NCI-H460 (cell line): ENCODE measurements around the gene CYP1B1. TPM values are rescaled to one million over a fixed set of nuclear protein-coding genes. Genes with fewer than 3 reads are reported as not detected.
"Not testable (repeated sequence)": the region's sequence is repeated elsewhere in the genome, so short reads cannot be mapped to it uniquely, and the experiment has no call there.

Source experiments
- DNase-seq: peaks from one replicate; pipeline ENCODE4 v3.0.0-alpha.2; 2016; ENCODE audit warnings: low read depth; ENCODE audit errors: extremely low read depth
- total RNA-seq: library from RNA; depleted of rRNA; stranded (reverse); fragments of >200 nt; shearing (Covaris generic); gene quantifications from 2 replicates; pipeline ENCODE4 v1.2.3, GENCODE V29; 2014; rRNA removed

The CYP1B1 gene
- total RNA-seq, 1 experiment from 2014 or later: 82.4 TPM

DNA sequence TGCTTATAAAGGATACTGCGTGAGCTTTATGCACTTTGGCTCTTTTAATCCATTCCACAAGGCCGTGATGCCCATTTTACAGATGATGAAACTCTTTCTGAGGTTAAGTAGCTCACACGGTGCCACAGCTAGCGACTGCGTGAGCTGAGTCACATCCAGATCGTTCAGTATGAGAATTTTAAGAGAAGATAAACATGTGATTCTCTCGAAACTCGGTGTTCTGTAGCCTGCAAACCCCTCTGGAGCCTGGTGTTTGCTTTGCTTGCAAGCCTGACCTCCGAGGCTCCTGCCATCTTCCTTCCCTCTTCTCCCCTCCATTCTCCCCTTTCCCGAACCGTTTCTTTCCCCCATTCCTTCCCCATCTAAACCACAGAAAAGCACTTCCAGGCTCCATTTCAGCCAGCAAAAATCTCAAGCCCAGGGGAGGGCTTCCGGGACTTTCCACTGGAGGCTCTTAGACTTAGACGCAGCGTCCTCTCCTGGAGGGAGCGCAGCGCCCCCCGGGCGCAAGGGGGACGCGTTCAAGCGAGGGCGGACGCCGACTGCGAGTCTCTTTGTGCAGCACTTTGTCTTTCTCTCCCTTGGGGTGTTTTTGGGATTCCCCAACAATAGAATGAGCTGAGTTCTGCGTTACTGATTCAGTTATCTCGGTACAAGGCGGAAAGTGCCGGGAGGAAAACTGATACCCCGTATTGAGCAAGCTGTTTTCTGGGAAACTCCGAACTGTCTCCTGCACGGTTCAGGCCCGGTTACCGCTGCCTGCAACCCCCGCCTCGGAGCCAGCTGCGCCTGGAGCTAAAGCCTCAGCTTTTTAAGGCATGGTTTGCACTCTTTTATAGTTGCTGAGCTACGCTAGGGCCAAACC is 38.0 kb downstream of the CYP1B1 start:
- DNase-seq: no peak

DNA sequence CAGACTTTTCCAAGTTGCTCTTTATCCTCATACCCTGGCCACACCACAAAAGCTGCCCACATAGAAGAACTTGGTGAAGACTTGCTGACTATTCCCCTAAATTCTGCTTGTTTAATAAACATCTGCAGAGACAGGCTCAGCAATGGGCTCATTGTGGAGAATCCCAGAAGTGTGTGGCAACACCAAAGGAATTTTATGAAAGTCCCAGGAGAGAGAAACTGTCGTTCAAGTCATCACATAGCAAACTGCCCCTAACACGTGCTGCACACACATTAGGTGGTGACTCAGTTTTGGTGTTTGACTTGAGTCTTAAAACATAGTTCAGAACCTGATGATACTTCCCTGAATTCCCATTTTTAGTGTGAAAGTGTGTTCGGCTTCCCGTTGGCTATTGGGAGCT is 38.6 kb downstream of the CYP1B1 start:
- no peak for DNase-seq

DNA sequence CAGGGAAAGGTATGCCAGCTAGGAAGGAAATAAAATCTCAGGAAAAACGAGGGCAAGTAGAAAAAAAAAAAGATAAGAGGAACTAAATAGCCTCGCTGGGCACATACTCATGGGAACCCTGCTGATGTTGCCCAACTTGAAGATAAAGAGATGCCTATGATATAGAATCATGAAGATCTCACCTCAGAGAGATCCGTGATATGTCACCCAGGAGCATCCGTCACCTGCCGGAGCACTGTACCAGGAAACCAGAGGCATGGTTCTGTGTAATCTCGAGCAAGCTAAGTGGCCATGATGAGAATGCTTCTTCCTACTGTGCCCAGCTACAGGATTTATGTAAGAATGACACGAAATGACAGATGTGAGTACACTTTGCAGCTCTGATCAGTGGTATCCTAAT is 40.0 kb downstream of the CYP1B1 start:
- DNase-seq: no peak

GRCh38 chr2:38033646-38034045 is 42.3 kb downstream of the CYP1B1 start:
- DNase-seq: no peak

DNA sequence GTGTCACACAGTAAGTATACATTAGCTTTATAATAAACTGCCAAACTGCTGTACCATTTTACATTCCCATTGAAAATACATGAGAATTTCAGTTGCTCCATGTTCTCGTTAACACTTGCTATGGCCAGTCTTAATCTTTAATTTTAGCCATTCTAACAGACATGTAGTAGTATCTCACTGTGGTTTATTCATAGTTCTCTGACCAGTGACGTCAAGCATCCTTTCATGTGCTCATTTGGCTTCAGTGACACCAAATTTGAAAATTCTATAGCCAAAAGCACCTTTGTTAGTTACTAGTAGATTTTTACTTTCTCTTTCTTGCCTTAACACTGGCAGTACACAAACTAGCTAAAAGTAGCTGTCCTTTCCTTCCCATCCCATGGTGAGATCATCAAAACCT is 43.0 kb downstream of the CYP1B1 start:
- no peak for DNase-seq

DNA sequence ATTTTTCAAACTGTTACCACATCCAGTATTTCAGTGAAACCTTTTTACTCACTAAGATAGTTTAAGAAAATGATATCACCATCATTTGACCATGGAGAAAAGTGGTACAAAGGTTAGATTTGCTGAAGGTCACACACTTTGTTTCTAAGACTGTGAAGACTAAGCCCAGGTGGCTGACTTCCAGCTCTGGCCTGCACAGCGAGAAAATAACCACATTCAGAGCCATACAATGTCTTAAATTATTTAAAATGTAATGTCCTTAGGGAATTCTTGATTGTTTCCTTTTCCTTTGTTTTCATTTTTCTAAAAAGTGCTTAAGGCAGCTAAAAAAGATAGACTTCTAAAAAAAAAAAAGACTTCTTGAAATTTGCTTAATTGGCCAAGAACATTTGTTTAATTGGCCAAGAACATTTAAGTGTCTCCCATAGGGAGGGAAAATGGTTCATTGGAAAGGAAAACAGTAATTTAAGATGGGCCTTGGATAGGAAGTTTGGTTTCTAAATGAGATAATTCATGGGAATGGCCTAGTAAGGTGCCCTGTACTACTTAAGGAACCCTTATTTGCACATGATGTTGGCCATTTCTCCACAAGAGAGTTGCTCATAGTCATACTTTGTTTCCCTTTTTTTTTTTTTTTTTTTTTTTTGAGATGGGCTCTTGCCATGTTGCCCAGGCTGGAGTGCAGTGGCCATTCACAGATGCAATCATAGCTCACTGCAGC is 45.2 kb downstream of the CYP1B1 start:
- DNase-seq: no peak

DNA sequence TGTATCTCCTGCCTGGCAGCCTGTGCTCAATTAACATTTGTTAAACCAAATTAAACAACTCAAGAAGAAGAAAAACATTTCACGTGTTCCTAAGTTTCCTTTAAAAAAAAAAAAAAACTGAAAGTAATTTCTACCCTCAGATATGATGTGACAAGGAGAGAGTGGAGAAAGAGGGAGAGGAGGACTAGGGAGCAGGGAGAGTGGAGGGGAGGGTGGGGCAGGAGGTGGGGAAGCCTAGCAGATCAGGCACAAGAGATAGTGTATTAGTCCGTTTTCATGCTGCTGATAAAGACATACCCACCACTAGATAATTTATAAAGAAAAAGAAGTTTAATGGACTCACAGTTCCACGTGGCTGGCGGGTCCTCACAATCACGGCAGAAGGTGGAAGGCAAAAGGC is 46.4 kb downstream of the CYP1B1 start:
- DNase-seq: no peak

DNA sequence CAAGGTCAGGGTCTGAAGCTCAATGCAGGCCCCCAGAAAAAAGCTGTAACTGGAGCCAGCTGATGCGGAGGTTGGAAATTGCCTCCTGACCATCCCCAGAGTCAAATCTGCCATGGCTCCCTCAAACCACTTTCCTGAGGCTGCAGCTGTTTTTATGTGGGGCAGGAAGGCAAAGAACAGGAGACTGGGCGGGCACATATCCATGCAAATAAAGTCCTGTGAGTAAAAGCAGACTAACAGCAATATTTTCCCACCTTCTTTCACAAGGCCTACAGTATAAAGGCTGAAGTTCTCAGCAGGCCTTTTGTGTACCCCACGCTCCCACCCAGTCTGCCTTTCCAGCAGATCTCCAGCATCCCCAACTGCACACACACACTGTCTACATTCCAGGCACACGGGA is 47.1 kb downstream of the CYP1B1 start:
- DNase-seq: no peak

DNA sequence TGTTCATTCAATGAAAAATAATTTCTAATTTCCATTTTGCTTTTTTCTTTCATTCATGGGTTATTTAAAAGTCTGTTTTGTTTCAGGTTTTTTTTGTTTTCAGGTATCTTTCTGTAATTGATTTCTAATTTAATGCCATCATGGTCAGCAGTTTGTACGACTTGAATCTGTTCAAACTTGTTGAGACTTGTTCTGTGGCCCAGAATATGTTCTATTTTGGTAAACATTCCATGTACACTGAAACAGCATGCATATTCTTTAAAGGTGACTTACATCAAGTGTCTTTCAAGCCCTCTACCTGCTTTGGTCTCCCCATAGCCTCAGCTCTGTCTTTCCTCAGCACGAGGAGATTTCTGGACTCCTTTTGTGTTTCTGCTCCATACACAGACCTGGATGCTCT is 49.1 kb downstream of the CYP1B1 start:
- DNase-seq: no peak

DNA sequence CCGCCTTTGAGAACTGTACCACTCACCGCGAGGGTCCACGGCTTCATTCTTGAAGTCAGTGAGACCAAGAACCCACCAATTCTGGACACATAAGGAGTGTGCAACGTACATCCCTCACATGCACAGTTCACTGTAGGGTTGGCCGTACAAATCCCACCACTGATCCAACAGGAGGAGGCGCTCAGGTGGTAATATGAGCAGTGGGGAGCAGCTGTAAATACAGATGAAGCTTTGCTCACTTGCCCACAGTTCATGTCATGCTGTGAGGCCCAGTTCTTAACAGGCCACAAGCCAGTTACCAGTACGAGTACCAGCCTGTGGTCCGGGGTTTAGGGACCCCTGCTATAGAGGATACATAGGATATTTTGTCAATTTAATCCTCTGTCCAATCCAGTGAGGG is 54.4 kb downstream of the CYP1B1 start:
- no peak for DNase-seq

- DNase-seq: not testable (repeated sequence)
Measured at GRCh38 chr2:38020359-38021069, 55.4 kb downstream of the CYP1B1 start.

- DNase-seq: no peak
Measured at GRCh38 chr2:38017836-38018235, 58.1 kb downstream of the CYP1B1 start.

Other genes starting within 250 kb of the CYP1B1 start
- 3.3 and 6.4 TPM in 2 replicates for gene RMDN2, start 150.9 kb downstream of the CYP1B1 start, total RNA-seq